A549 treated with AZD9567 at 1 μM for 4 hours (cell line): ENCODE measurements around the gene PSMD2. TPM values are rescaled to one million over a fixed set of nuclear protein-coding genes. Genes with fewer than 3 reads are reported as not detected.

ENCODE experiments used
- total RNA-seq: library from RNA; stranded (reverse); fragments of 200-300 nt; extraction: Qiagen RNA extraction; gene quantifications from 5 replicates; pipeline ENCODE4 v1.2.3, GENCODE V29; 2022; ENCODE audit not compliant: insufficient read depth

Gene PSMD2
- total RNA-seq: 299 to 355 TPM (median 301 TPM) in 5 replicates

GRCh38 chr3:184298759-184299487 lies at the start of gene PSMD2:
TSS of gene PSMD2 (plus strand) at chr3:184299241. CDS start at chr3:184299267, 26 bp downstream.

GRCh38 chr3:184249412-184250166 lies 49.5 kb upstream of the PSMD2 start, which contains the start of gene EEF1AKMT4:
TSS of gene EEF1AKMT4 (plus strand) at chr3:184249672. CDS start at chr3:184249695, 23 bp downstream.

DNA sequence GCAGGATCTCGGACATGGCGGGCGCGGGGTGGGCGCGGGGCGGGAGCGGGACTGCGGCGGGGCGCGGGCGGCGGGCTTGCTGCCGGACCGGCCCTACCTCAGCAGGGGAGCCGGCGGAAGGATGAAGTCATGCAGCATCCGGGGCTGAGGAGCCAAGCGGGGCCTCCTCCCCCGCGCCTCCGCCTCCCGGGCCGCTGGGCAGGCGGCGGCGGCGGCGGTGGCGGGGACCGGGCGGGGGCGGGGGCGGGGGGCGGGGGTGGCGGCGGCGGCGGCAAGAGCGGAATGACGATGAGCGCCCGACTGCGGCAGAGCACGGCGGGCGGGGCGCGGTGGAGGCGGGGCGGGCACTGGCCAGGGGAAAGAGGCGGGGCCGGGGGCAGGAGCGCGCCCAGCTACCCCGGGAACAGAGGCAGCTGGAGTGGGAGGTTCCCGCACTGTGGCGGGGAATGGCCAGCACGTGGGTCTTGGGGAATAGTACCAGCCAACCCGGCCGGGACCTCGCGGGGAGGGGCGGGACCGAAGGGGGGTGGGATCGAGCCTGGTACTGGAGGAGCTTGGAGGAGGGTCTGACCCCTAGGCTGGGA lies 37.7 kb upstream of the PSMD2 start, which contains the start of gene CAMK2N2:
TSS of gene CAMK2N2 (minus strand) at position 284 of the 584 bp plus-strand sequence. CDS start at position 16, 268 bp downstream.

GRCh38 chr3:184275961-184276910 lies 22.8 kb upstream of the PSMD2 start, which contains the start of gene ECE2:
TSS of gene ECE2 (plus strand) at chr3:184276022. CDS start at chr3:184276154, 132 bp downstream.

GRCh38 chr3:184314363-184314699 lies 15.3 kb downstream of the PSMD2 start, which contains the start of gene EIF4G1:
TSS of gene EIF4G1 (plus strand) at chr3:184314606. CDS start at chr3:184315797, 1,191 bp downstream.

GRCh38 chr3:184337399-184337714 lies 38.3 kb downstream of the PSMD2 start, which contains the start of gene FAM131A:
TSS of gene FAM131A (plus strand) at chr3:184337600. CDS start at chr3:184337631, 31 bp downstream.

Other genes with a start within 250 kb of the PSMD2 start
- gene HTR3C, start 246.2 kb upstream of the PSMD2 start, total RNA-seq: not detected in 5 replicates
- not detected in 5 replicates for gene HTR3E, start 202.2 kb upstream of the PSMD2 start, total RNA-seq
- gene EIF2B5, start 163.9 kb upstream of the PSMD2 start, total RNA-seq: 20.0 to 30.1 TPM (median 29.4 TPM) in 5 replicates
- 19.5 to 27.8 TPM (median 26.1 TPM) in 5 replicates for gene DVL3, start 143.9 kb upstream of the PSMD2 start, total RNA-seq
- gene AP2M1, start 124.4 kb upstream of the PSMD2 start, total RNA-seq: 297 to 322 TPM (median 311 TPM) in 5 replicates
- gene ABCF3, start 113.0 kb upstream of the PSMD2 start, total RNA-seq: 29.6 to 39.2 TPM (median 36.9 TPM) in 5 replicates
- gene VWA5B2, start 69.7 kb upstream of the PSMD2 start, total RNA-seq: 0.31 to 0.63 TPM (median 0.49 TPM) in 4 of 5 replicates, not detected in the other
- gene ALG3, start 50.3 kb upstream of the PSMD2 start, total RNA-seq: 54.6 to 81.9 TPM (median 70.6 TPM) in 5 replicates
- 11.9 to 14.1 TPM (median 13.0 TPM) in 5 replicates for gene EEF1AKMT4, start 49.6 kb upstream of the PSMD2 start, total RNA-seq
- 1.3 to 1.7 TPM (median 1.4 TPM) in 4 of 5 replicates, not detected in the other for gene CAMK2N2, start 37.7 kb upstream of the PSMD2 start, total RNA-seq
- gene ECE2, start 23.2 kb upstream of the PSMD2 start, total RNA-seq: not detected in 5 replicates
- gene EIF4G1, start 15.4 kb downstream of the PSMD2 start, total RNA-seq: 234 to 275 TPM (median 244 TPM) in 5 replicates
- gene FAM131A, start 38.4 kb downstream of the PSMD2 start, total RNA-seq: 11.0 to 12.3 TPM (median 11.8 TPM) in 5 replicates
- gene CLCN2, start 62.4 kb downstream of the PSMD2 start, total RNA-seq: 2.6 to 7.0 TPM (median 6.4 TPM) in 5 replicates
- 75.8 to 84.8 TPM (median 81.8 TPM) in 5 replicates for gene POLR2H, start 62.5 kb downstream of the PSMD2 start, total RNA-seq
- 0.06 TPM in 1 of 5 replicates, not detected in the others for gene THPO, start 79.0 kb downstream of the PSMD2 start, total RNA-seq
- gene CHRD, start 80.8 kb downstream of the PSMD2 start, total RNA-seq: 0.15 to 0.35 TPM (median 0.25 TPM) in 4 of 5 replicates, not detected in the other